Fibroblast of peridontal ligament (primary cell): Measurements from ENCODE around the gene FAXC.
"Not testable (repeated sequence)": the region's sequence is repeated elsewhere in the genome, so short reads cannot be mapped to it uniquely, and the experiment has no call there.

Source experiments
- DNase-seq: peaks from one replicate; pipeline ENCODE4 v3.0.0-alpha.2; 2010; ENCODE audit errors: extremely low read depth

The FAXC gene

DNA sequence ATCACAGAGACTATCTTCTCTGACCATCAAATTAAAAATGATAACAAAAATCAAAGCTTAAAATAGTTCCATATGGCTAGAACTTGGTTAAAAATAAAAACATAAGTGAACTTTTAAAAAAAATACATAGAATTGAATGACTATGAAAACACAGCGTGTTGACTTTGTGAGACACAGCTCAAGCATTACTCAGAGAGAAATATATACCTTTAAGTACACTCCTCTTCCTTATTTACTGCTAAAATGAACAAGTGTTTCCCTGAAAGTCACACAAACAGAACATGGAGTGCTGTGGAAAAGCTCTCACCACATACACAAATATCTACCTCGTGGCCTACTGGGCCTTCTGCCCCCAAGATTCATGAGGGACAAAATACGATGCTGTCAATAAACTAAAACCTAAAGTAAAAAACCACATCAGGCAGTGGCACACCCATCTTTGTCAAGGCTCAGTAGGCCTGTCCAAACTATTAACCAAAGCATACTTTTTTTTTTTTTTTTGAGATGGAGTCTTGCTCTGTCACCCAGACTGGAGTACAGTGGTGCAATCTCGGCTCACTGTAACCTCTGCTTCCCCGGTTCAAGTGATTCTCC lies 7.5 kb downstream of the FAXC start:
- DNase-seq = no peak

DNA sequence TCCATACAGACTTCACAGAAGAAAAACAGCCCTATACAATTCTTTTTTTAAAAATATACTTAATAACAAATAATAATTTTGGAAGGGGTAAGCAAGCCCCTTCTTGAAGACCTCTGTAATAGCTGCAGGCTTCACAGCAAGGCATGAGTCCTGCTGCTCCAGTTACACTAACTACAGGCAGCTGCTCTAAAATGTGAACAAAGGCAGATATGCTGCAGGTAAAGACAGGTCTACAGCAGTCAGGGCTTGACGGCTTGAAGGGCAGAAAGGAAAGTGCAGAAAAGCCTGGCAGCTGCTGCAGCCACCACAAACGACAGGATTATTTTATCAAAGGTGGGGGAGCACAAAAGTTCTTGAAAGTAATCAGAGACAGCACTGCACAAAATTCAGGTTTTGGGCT lies 11.3 kb downstream of the FAXC start:
- no peak for DNase-seq

DNA sequence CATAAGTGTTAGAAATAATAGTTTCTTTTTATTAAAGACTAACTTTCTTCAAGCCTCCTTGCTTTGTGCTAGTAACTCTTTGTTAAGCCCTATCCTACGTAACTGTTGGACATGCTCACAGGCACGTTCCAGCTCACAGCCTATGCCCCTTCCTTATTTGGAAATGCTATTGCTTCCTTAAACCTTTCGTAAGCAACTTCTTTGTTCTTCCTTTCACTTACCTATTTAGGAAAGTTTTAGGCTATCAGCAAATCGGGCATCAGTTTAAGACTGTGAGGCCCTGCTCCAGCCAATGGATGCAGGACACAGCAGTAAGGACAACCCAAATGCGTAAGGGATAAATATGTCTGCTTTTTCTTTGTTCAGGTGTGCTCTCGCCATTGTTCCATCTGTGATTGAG lies 14.2 kb downstream of the FAXC start:
- not testable (repeated sequence) for DNase-seq

DNA sequence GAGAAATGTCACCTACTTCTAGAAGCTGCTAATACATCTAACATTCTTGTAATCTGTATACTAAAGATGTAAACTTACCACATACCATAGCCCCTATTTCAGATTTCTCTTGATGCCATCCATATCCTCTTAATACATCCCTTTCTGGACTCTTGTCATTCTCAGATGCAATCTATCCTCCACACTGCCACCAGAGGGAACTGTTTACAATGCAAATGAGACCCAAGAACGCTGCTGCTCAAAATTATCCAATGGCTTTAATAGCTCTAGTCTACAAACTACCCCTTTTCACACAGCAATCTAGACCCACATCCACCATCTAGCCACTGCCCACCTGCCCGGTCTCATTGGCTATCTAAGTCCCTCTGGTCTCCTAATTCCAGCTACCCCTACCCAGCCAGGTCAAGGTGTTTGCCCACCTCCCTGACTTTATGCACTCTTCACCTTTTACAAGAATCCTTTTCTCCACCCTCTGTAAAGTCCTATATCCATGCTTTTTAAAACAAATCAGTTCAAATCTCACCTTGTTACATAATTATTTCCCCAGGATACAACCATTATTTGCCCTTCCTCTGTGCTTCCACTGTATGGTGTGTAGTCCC lies 14.8 kb downstream of the FAXC start:
- peak; percentile 68 for DNase-seq

DNA sequence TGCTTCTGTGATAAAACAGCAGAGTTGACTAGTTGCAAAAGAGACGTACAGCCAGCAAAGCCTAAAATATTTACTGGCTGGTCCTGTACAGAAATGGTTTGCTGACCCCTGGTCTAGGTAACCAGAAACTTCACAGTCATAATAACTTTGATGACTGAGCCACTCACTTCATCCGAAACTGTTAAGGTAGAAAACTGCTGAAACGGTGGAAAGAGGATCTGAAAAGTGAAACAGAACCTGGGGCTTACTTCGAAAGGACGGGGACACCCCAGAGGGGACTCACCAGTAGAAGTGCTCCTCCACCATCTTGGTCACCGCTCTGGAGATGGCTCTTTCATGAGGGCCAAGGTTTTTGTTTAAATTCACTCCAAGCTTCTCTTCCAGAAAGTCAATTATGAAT lies 16.4 kb downstream of the FAXC start:
- DNase-seq = no peak

DNA sequence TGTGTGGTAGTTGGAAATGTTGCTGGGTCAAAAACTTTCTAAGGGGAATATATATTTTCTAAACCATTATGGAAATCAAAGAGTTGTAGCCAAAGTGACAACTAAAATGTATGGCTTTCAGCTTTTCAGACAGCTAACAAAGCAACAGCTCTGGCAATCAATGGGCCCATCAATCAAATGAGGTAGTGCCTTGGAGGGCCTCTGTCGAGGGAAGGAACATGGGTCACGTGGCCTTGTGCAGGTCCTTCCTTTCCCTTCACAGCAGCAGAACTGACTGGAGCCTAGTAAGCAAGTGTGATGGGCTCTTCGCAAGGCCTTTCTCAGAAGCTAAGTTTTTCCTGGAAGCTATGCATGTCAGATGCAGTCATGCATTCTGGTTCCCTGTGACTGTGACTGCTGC lies 17.9 kb downstream of the FAXC start:
- no peak for DNase-seq

DNA sequence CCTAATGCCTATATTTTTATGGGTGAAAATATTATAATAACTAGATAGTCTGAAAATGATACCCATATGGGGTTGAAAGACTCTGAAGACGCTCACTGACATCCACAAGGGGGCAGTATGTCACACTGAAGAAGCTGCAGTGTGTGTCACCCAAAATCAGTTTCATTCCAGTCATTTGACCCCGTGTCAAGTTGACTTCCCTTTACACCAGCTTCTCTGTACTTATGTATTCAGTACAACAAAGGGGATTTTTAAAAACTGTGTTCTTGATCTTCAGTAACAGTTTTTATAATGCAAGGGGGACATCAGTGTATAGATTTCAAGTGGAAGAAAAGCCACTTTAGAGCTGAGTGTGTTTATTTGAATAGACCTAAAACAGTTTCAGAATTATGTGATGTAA lies 19.3 kb downstream of the FAXC start:
- peak; percentile 82 for DNase-seq

DNA sequence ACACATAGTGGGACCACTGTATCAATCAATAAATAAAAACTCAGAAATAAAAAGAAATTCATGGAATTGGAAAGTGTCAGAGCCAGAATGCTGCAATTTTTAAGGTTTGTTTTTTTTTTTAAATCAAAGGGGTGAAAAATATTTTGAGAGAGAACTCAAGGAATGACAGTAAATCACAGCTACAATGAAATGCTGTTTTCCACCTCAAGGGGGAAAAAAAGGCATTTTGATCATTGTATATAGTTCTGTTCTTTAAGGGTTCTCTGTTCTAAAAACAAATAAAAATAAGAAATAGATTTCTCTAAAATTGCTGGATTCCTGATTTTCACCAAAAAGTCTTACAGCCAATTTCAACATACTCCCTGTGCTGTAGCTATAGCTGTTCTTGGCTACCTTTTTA lies 24.5 kb downstream of the FAXC start:
- DNase-seq = no peak

DNA sequence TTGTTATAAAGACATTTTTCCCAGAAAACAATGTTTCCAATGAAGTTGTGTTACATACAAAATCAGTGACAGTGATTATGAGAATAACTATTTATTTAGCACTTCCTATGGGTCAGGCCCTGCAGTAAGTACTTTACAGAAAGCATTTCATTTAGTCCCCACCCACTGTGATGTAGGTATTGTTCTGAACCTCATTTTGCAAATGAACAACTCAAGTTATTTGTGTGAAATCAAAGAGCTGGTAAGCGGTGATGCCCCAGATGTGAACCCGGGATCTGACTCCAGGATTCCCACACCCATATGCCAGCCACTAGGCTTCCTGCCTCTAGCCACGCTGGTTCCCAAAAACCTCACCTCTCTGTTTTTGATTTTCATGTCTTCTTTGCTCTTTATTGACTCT lies 30.9 kb downstream of the FAXC start:
- DNase-seq = no peak

DNA sequence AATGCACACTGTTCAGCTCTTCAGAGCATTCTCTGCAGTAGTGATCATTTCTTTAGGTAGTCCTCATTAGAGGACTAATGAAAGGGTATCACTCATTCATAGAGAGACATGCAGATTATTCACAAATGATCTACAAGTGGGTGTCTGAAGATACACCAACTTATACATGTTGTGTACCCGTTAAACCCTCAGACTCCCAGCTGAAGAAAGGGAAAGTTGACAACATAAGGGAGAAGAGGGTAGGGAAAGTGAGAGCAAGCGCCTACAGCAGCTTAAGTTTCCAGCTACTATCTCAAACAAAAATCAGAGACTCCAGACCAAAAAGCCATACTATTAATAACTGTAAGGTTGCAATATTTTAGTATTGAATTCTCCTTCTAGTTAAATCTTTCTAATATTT lies 37.1 kb downstream of the FAXC start:
- DNase-seq = no peak

DNA sequence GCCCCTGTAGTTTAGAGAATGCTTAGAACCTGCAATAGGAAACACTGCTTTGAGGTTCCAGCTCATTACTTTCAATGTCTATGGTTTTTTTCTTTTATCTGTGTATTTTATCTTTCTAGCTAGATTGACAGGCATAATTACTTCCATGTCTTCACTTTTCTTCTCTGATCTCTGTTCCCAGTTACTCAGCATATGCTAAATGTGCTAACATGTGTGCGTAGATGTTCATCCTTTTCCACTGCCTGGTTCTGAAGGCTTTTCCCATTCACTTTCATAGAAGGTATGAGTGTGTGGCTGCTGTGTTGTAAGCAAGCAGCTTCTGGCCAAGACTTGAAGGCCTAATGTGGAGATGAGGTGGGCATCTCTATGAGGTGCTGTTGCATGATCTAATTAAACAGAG lies 38.9 kb downstream of the FAXC start:
- DNase-seq = no peak

DNA sequence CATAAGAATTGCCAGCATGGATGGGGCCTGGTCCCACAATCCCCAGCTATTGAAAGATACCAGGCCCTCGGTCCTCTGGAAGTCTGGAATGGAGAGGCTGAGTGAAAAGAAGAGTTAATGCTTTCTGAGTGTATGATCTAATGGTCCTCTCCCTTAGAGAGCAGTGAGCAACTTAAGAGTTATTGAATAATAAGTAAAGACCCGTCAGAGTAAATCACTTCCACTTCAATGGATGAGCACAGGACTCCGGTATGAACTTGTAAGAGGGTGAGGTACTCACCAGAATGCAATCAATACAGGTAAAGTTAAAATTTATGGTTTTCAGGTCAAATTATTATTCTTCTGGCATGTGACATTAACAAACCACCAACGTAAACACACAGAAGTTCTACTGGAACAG lies 39.9 kb downstream of the FAXC start:
- DNase-seq = no peak

DNA sequence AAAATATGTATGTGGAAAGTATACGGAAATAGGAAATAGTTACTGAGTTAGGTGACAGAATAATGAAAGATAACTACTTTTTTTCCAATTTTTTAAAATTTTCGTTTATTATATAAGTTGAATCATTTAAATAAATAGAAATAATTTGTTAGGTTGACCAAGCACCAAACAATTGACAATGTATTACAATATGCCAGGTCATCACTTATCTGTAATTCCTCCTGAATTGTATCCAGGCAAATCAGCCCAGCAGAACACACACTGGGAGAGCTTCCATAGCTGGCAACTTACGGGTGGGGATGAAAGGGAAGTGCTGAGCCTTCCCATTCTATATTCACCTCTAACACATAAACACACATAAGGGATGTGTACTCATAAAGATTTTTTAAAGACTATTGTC lies 40.7 kb downstream of the FAXC start:
- no peak for DNase-seq

DNA sequence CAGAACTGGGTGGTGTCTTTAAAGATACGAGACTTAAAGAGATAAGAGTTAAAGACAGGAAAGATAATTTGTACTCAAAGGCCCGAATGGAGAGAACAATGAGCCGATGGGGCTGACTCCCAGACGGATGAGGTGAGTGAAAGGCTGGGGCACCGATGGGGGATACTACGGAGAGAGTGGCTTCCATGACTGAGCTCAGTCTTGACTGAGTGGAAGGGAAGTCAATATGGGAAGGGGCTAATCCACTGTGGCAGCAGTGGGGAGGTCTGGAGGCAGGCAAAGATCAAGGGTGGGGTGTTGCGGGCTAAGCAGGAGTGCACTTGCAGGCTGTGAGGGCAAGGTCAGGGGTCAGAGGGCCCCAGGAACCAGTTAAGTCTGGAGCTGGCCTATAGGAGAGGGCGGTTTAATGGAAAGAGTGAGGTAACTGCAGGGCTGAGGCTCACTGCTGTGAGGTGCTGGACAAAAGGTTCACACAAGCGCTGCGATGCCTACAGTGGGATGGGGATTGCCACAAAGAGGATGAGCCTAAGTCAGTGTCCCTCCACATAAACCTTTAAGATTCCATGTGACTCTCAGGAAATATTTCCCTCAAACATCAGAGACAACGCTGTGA lies 42.1 kb downstream of the FAXC start:
- no peak for DNase-seq

DNA sequence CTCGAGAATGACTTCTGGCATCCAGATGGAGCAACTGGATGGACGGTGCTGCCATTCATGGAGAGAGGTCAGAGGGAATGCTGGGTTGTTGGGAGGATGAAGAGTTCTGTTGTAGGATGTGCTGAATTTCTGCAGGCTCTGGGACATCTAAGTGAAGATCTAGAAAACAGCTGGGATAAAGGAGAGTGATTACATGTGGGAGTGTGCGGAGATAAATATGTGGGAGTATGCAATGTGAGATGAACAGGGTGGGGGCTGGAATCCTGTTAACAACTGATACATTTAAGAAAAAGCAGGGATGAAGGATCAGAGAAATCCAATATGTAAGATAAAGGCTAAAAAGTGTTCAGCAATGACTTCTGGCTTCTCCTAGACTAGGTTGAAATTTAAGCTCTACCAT lies 43.1 kb downstream of the FAXC start:
- DNase-seq = no peak

DNA sequence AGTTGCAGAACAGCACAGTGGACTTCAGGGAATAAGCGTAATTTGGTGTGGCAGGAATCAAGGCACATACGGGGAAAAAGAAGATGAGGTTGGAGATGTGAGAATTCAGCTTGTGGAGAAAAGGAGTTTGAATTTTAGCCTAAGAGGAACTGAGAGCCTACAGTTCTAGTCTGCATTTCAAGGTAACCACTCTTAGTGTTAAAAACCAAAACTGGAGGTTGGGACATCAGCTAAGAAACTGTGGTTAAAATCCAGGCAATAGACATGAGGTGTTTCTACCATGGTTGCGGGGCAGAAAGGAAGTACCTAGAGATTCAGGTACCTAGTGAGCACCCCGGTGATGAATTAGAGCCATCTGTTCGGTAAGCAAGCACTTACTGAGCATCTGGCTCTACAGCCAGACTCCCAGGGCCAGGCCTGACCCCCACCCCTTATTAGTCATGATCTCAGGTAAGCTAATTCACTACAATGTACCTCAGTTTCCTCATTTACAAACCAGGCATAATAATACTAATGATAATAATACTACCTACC lies 44.4 kb downstream of the FAXC start:
- DNase-seq = no peak

DNA sequence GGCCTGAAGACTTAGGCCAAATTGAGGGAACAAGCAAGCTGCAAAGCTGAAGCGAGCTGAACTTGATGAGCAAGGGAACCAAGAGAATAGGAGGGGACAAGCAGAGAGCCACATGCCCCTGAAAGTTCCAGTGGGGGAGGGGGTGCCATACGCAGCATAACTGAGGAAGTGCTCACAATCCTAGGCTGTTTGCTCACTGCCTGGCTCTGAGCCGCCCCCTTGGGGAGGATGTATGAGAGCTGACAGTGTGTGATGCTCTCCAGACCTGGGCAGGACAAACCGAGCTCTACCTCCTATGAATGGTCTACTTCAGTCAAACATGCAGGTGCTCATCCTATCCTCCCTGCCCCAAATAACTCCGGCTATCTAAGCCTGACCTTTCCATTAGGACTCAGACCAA lies 52.1 kb downstream of the FAXC start:
- no peak for DNase-seq

DNA sequence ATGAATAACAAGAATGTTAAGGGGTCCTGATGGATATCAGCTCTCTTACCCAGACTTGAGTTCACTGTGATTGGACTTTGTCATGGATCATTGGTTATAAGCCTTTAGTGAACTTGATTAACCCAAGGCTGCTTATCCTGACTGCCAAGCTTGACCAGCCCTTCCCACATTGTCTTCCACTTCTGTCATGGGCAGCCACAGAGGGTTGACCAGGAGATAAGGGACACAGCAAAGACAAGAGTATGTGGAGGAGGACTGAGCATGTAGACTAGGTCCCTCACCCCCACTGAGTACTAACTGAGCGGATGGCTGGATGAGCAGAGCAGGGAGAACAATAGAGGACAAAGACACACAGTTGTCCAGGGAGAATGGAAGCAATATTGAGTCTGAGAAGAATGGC lies 52.5 kb downstream of the FAXC start:
- no peak for DNase-seq

DNA sequence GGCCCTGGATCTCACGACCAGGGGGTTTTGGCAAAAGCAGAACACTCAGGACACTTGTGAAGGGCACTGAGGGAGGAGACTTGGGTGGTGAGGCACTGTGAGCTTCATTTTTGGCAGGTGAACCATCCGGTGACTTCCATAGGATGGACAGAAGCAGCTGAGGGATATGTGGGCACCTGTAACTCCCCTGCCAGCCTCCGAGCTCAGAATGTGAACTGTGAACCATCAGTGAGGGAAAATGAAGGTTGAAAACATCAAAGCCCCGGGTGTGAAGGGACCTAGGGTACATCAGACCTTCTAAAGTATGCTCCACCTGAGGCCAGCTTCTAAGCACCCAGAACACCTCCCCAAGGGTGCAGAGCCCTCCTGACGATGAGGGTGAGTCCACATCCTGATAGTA lies 53.2 kb downstream of the FAXC start:
- DNase-seq = no peak

DNA sequence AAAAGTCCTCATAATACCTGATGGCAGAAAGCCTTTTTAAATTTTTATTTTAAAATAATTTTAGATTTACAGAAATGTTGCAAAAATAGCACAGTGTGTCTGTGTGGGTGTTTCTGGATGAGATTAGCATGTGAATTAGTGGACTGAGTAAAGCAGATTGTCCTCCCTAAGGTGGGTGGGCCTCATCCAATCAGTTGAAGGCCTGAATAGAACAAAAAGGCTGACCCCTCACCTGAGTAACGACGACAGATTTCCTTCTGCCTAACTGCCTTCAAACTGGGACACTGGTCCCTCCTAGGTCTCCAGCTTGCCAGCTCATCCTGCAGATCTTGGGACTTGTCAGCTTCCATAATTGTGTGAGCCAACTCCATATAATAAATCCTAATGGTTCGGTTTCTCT lies 54.2 kb downstream of the FAXC start:
- DNase-seq = no peak

DNA sequence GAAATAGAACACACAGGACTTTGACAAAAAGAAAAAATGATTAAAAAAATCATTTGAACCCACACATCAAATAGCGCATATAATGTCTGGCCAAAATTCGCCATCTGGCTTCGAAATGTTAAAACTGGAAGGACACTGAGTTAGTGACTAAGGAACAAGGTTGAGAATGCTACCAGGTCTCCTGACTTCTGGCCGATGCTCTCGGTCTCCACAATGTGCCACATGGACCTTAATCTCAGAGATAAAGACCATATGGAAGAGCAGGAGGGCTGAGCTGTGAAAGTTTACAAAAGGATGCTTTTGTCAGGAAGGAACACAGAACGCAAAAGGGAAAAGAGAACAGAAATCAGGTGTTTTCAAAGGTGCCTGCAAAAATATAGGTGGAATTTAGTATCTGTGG lies 54.7 kb downstream of the FAXC start:
- no peak for DNase-seq

DNA sequence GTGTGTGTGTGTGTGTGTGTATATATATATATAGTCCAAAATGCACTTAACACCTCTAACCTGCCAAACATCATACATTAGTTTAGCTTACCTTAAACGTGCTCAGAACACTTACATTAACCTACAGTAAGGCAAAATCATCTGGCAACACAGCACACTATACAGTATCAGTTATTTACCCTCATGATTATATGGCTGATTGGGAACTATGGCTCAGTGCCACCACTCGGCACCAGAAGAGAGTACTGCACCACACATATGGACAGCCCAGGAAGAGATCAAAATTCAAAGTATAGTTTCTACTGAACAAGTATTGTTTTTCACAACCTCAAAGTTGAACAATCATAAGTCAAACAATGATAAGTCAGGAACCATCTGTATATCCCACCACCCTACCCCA lies 59.8 kb downstream of the FAXC start:
- no peak for DNase-seq

DNA sequence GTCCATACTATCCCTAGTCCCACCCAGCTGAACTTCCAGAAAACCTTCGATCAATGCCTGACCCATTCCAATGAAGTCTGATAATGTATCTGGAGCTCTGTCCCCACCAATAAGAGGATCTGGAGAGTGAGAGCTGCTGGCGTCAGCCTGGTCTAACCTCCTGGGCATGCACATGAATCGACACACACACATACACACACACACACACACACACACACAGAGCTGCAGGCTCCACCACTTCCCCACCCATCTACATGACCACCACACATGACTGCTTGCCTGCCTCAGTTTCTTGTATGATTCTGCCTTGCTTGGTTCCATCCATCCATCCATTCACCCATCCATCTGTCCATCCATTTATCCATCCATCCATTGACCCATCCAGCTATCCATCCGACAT lies 60.8 kb downstream of the FAXC start:
- no peak for DNase-seq

DNA sequence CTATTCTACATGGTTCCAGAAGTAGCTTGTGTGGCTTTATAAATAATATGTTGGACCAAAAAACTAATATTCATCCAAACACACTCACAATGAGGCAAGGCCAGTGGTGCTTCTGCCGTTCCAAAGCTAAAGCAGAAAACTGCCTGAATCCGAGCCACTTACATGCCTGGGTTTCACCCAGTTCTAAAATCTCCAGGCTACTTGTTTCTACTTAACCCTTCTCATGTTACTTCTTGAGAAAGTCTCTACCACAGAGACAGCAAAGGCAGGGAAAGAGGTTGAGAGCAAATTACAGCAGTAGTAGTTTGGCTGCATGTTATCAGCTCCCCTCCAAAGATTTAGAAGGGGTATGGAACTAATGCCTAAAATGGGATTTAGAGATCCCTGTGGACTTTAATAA lies 62.0 kb downstream of the FAXC start:
- DNase-seq = peak; percentile 14
